ENCODE data around the gene LHFPL4.
"Not testable (repeated sequence)": the region's sequence is repeated elsewhere in the genome, so short reads cannot be mapped to it uniquely, and the experiment has no call there.

The LHFPL4 gene

DNA sequence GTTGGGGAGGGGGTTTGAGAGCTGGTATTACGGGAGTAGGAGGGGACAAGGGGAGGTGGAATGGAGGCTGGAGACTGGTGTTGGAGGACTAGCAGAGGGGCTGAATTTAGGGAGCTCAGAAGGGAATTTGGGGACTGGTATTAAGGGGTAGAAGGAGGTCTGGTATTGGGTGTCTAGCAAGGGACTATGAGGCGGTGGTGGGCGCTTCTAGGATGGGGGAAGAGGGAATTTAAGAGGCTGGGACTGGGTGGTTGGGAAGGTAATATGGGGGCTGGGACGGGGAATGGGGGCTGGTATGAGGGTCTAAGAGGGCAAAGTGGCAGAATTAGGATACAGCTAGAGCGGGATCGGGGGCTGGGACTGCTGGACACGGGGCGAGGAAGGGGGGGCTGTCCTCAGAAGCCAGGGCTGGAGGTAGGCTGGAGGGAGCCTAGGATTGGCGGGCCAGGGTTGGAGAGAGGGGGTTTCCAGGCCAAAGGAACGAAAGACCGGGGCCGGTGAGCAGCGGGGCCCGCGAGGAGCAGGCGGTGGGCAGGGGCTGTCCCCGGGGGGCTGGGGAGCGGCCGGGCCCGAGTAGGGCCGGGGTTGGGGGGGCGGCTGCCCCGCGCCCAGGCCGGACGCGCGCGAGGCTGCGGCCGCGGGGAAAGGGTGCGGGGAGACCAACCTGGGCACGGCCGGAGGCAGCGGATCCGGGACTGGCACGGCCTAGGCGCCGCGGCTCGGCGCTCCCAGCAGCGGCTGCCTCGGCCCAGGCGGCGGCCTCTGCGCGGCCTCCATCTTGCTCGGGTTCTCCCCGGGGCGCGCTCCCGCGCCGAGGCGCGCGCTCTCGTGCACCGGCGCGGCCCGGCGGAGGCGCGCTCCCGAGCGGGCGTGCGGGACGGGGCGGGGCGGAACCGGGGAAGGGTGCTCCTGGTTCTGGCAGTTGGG lies at the start of gene LHFPL4:
Gene LHFPL4, minus strand, starts transcription at position 802 of the 927 bp plus-strand sequence. CDS start 1,143 bp downstream, outside the sequence.
- no peak for DNase-seq

DNA sequence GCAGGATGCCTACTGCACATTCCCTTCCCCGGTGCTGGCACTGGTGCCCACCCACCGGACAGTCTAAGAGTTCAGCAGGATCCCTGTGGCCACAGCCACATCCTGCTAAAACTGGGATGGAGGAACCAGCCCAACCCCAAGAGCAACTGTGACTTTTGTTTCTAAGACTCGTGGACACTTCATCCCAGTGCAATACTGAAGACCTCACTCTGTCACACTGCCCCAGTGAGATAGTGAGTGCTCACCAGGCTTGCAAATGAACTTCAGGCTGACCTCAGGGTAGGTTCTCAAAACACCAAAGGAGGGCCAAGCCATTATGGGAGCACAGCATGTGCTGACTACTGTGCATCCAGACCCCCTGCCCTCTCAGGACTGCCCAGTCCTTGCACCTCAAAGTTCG lies 49.0 kb upstream of the LHFPL4 start:
- no peak for DNase-seq

DNA sequence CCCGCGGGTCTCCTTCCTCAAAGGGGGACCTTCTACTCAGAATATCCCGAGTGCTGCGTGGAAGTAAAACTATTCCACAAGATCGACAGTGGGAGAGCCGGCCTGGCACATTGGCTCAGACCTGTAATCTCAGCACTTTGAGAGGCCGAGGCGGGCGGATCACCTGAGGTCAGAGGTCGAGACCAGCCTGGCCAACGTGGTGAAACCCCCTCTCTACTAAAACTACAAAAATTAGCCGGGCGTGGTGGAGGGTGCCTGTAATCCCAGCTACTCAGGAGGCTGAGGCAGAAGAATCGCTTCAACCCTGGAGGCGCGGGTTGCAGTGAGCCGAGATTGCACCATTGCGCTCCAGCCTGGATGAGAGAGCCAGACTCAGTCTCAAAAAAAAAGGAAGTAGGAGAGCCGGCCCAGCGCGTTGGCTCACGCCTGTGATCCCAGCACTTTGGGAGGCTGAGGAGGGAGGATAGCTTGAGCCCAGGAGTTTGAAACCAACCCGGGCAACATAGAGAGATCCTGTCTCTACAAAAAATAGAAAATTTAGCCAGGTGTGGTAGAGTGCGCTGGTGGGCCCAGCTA lies 47.5 kb upstream of the LHFPL4 start:
- DNase-seq = not testable (repeated sequence)

DNA sequence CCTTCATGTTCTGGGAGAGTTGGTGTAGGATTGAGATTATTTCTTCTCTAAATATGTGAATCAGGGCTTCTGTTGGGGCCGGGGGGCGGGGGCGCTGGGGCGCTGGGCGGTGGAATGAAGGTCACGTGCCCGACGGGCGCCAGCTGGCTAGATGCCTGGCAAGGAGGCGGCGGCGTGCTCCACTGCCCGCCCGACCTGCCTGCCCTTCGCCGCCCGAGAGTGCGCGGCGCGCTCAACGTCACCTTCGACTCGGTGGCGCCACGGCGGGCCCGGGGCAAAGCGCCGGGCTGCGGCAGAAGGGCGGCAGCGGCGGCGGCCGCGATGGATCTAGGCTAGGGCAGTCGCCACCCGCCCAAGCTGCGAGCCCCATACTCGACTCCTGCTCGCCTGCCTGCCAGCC lies 47.0 kb upstream of the LHFPL4 start:
- peak; percentile 8 for DNase-seq

DNA sequence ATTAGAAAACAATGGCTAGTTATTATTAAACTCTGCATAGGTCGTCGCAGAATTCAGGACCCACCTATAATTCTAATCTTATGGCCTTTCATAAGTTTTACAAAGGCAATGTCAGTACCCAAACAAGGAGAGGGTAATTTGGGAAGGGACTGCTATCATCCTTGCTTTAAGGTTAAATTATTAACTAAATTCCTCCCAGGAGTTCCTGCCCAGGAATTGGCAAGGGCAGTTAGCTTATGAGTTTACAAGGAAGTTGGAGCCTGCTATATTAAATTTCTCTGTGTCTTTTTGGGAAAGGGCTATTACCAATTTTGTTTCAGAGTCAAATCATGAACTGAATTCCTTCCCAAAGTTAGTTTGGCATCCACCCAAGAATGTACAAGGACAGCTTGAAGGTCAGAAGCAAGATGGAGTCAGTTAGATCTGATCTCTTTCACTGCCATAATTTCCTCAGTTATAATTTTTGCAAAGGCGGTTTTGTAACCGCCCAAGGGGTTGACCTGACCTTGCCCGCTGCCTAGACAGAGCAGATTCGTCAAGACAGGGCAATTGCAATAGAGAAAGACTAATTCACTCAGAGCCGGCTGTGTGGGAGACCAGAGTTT lies 45.3 kb upstream of the LHFPL4 start:
- no peak for DNase-seq

DNA sequence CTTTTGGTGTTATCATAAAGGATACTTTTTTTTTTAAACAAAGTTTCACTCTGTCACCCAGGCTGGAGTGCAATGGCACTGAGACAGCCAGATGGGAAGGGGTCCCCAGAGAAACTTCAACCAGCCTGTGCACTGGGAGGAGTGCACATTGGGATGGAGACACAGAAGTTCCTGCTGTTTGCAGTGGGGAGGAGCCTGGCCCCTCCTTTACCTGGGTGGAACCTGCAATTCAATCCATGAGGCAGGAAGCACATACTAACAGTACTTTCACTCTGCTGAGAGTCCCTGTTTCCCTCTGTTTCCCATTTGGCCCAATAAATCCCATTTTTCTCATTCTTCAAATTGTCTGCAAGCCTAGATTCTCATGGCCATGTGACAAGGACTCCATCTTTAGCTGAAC lies 42.3 kb upstream of the LHFPL4 start:
- DNase-seq = no peak

DNA sequence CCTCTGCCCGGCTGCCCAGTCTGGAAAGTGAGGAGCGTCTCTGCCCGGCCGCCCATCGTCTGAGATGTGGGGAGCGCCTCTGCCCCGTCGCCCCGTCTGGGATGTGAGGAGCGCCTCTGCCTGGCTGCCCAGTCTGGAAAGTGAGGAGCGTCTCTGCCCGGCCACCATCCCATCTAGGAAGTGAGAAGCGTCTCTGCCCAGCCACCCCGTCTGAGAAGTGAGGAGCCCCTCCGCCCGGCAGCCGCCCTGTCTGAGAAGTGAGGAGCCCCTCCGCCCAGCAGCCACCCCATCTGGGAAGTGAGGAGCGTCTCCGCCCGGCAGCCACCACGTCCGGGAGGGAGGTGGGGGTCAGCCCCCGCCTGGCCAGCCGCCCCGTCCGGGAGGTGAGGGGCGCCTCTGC lies 38.2 kb upstream of the LHFPL4 start:
- not testable (repeated sequence) for DNase-seq

DNA sequence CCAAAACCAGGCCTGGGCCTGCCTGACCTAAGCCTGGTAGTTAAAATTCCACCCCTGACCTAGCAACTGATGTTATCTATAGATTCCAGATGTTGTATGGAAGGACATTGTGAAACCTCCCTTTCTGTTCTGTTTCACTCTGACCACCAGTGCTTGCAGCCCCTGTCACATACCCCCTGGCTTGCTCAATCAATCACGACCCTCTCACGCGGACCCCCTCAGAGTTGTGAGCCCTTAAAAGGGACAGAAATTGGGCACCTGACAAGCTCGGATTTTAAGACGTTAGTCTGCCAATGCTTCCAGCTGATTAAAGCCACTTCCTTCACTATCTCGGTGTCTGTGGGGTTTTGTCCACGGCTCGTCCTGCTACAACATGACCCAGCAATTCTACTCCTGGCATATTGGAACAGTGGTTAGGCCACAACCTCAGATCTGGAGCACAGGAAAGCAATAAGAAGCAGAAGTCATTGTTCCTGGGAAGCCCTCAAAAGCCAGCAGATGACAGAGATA lies 36.7 kb upstream of the LHFPL4 start:
- no peak for DNase-seq

DNA sequence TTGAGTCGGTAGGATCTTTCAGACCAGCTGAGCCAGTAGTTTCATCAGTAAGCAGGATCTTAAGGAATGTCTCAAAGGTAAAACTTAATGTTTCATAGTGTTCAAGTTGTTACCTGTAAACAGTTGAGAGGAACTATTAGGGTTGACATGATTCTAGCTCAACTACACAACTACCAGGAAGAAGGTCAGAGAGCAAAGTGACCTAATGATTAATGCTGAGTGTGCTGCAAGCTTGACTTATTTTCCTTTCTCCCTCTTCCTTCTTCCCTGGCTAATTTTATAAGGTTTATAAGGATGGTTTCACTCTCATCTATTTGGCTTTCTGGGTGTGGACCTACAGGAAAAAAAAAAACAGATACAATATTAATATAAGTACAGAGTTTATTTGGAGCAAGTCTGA lies 30.2 kb upstream of the LHFPL4 start:
- DNase-seq = no peak

DNA sequence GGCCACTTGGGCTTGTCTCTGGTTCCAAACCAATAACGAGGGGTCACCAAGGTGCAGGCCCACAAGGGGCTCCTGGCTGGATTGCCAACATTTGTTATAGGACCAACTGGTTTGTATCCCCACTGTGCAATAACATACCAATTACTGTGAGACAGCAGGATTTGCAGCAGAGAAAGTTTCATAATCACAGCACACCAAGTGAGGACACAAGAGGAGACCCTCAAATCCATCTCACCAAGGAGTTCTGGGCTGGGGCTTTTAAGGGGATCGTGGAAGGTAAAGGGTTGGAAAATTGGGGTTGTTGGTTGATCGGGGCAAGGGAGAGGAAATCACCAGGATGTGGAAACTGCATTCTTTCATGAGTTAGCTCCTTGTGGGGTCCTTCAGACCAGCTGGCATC lies 29.7 kb upstream of the LHFPL4 start:
- DNase-seq = no peak

DNA sequence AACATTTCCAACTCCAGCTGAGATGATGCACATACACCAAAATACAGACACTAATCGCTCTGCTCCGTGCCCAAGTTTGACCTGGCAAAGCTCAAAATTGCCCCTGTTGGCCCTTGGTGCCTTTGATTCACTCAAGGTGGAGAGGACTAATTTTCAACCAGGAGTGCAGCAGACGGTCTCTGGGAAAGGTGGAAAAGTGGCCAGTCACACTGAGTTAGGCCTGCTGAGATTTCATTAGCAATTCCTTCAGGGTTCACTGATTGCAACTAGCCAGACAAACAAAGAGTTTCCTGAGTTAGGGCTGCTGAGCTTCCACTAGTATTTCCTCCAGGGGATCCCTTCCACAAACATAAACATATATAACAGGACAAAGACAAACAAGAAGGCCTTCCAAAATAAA lies 28.7 kb upstream of the LHFPL4 start:
- DNase-seq = no peak

DNA sequence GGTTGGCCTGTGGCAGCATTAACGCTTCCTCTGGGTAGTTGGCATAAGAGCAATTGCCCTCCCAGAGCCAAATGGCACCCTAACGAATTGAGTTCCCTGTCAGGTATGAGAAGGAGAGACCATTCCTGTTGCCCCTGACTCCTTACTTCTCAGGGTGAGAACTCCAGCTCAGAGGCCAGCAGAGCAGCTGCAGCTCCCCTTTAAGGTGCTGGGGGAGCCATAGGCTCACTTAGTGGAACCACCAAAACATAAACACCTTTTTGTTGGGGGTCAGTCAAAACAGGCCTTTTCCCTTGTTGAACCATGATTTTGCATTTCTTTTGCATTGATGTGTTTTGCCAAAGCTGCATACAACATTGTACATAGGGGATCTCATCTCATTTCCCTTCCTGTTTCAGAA lies 28.1 kb upstream of the LHFPL4 start:
- no peak for DNase-seq

DNA sequence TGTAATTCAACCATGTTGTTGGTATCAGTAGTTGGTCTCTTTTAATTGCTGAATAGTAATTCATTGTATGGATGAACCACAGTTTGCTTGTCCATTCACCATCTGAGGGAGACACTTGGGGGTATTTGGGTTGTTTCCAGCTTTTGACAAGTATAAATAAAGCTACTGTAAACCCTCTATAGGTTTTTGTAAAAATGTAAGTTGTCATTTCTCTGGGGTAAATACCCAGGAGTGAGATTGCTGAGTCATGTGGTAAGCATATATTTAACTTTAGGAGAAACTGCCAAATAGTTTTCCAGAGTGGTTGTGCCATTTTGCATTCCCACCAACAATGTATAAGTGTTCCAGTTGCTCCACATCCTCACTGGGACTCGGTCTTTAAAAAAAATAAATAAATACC lies 15.4 kb upstream of the LHFPL4 start:
- DNase-seq = no peak

DNA sequence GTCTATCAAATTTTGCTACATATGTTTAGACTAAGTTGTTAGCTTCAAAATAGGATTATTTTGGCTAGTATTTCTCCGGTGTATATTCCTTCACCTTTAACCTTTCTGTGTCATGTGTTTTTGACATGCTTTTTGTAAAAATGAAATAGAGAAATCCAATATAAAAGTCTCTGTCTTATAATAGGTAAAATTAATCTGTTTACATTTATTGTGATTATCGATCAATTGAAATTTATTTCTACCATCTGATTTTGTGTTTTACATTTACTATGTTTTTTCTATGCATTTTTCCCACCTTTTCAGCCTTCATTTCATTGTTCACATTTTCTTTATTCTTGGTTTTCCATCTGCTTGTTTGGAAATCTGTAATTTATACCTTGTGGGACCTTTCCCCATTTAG lies 11.7 kb upstream of the LHFPL4 start:
- DNase-seq = no peak

DNA sequence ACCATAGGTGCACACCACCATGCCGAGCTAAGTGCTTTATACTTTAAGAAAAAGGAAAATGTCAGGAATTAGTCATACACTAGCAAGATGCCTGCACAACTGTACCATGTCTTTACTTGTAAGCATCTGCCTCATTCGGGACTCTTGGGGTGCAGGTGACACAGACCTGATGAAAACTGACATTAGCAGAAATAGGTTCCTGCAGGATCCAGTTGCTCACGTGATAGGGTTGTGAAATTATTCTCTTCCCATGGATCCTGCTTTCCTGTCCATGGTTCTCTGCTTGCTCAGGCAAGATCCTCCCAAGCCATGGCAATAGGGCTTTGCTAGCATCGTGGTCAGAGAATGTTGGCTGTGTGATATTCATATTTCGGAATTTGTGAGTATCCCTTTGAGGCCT lies 10.2 kb upstream of the LHFPL4 start:
- no peak for DNase-seq

DNA sequence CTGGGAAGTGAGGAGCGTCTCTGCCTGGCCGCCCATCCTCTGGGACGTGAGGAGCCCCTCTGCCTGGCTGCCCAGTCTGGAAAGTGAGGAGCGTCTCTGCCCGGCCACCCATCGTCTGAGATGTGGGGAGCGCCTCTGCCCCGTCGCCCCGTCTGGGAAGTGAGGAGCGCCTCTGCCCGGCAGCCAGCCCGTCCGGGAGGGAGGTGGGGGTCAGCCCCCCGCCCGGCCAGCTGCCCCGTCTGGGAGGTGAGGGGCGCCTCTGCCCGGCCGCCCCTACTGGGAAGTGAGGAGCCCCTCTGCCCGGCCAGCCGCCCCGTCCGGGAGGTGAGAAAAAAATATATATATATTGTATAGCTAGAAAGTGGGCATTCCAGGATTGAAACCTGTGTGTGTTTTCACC lies 6.4 kb upstream of the LHFPL4 start:
- DNase-seq = not testable (repeated sequence)

DNA sequence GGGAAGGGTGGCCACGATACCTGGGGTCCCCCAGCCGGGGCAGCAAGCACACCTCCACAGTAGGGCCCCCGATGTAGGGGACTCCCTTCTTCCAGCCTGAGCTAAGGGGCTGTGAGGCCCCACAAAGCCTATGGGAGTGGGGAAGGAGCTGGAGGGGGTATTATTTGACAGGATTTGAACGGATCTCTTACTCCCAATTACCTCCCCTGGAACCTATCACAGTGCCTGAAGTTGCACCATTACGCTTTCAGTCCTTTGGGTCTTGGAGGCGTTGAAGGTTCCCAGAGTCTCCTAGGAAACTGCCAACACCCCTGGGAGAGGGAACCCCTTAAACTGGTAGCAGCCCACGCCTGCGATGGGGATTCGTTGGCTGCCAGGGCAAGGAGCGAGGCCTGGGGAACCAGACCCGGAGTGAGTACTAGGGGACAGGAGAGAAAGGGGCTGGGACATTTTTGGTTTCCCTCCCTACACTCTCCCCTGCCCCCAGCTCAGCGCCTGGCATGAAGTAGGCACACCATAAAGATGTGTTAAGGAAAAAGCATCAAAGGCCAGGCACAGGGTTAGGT lies 409 bp upstream of the LHFPL4 start:
- DNase-seq = no peak

DNA sequence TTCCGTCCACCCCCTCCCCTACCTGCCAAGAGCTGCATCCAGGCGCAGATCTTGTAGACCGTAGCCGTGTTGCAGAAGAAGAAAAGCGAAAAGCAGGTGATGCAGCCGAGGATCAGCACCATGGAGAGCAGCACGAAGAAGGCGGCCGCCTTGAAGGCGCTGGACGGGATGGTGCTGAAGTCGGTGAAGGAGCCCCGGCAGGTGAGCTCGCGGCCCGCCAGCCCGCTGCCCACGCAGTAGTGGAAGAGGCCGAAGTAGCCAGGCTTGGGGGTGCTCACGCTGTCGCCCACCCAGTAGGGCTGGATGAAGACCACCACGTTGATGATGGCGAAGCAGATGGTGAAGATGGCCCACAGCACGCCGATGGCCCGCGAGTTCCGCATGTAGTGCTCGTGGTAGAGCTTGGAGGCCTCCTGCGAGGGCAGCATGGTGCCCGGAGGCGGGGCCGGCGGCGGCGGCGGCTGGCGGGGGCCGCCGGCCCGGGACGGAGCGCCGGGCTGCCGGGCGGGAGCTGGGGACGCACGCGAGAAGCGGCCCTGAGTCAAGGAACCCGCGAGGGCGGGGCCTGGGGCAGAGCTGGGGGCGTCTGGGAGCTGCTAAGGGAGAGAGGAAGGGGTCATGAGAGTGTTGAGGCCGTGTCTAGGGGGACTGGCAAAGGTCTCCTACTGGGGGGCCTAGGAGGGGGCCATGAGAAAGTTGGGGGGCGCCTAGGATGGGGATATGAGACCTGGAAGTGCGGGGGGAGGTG lies 1.2 kb downstream of the LHFPL4 start:
- peak; percentile 45 for DNase-seq

DNA sequence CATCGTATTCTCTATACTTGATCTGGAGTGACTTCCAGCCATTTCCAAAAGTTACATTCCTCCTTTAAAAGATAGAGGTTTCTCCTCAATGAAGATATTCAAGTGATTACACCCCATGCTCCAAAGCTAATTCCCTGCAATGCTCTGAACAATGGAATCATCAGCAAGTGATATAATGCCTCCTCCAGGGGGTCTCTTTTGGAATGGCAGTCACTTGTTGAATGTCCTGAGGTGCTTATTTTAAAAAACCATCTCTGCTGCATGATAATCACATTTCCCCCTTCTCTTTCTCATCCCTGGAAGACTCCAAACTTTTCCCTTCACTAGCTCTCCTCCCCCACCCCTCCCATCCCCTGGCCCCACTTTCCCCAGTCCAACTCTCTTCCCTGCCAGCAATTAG lies 2.6 kb downstream of the LHFPL4 start:
- no peak for DNase-seq

DNA sequence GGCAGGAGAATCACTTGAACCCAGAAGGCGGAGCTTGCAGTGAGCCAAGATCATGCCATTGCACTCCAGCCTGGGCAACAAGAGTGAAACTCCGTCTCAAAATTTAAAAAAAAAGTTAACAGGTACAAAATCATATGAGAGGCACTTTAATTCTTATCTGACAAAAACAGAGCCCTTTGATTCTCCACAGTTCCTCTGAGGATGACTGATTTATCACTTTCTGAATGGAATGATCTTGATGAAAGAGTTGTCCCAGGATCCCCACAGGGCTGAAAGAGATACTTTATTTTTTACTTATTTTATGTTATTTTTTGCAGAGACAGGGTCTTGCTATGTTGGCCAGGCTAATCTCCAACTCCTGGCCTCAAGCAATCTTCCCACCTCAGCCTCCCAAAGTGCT lies 4.0 kb downstream of the LHFPL4 start:
- no peak for DNase-seq

DNA sequence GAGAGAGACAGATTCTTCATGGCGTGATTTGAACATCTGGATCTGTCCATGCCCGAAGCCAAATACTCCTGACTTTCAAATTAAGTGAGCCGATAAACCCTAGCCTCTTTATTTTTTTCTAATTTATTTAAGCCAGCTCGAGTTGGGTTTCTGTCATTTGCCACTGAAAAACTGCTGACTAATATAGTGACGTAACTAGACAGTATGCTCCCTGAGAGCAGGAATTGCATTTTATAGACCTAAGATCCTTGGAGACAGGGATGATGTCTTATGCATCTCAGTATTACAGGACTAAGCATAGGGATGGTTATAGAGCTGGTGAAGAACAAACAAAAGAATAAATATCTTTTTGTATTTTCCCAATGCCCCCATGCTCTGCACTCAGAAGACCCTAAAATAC lies 4.6 kb downstream of the LHFPL4 start:
- DNase-seq = no peak

DNA sequence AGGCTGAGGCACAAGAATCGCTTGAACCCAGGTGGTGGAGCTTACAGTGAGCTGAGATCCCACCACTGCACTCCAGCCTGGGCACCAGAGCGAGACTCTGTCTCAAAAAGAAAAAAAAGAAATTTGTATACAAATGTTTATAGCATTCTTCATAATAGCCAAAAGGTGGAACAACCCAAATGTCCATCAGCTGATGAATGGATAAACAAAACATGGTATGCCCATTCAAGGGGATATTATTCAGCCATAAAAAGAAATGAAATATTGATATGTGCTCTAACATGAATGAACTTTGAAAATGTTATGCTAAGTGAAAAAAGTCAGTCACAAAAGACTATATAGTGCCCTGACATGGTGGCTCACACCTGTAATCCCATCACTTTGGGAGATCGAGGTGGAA lies 11.4 kb downstream of the LHFPL4 start:
- DNase-seq = no peak

DNA sequence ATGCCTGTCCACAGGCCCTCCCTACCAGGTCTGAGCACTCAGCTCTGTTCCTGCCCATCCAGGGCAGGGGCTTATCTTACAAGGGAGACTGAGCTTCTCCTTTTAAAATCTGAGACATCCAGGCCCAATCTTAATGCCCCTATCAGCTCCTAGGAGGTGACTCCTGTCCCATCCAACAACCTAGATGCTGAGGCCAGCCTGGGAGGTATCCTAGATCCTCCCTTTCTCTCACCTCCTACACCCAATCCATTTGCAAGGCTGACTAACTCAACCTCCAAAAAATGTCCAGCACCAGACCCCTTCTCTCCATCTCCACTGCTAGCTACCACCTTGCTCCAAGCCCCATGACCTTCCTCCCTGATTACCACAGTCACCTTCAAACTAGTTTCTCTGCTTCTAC lies 17.4 kb downstream of the LHFPL4 start:
- DNase-seq = no peak
